Measurements from ENCODE around the gene SLC31A2.
A peak's percentile ranks its signal among the peaks of the same experiment; 100 is the strongest.
"Not testable (repeated sequence)": the region's sequence is repeated elsewhere in the genome, so short reads cannot be mapped to it uniquely, and the experiment has no call there.

The SLC31A2 gene, protein sequence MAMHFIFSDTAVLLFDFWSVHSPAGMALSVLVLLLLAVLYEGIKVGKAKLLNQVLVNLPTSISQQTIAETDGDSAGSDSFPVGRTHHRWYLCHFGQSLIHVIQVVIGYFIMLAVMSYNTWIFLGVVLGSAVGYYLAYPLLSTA

GRCh38 chr9:113150670-113151611, at the start of gene SLC31A2:
Gene SLC31A2 (plus strand): TSS chr9:113151007. CDS start chr9:113151075, 68 bp downstream.
- FAIRE-seq (no peak), DNase-seq (ENCODE audit: insufficient read length, low spot score) (peak; percentile 88)
- peak; percentile 61 for TF ChIP-seq POLR2A (IDR thresholded peaks at IDR 0.05; ENCODE audit: low read depth, low read length)

DNA sequence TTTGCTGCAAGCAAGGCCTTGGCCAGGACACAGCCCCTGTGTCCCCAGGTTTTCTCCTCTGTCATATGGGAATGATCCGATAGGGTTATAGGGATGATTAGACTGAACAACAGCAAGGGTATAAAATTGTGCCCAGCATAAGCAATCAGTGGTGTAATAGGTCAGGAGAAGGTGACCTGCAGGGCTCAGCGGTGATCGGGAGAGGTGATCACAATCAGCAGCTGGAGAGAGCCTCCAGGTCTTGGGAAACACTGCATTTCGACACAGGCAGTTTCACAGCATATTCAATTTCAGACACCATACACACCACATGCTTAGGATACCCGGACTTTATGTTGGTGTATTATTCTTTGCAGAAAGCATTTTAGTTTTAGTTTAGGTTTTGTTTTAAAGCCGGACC, 45.5 kb upstream of the SLC31A2 start:
- not testable (repeated sequence) for DNase-seq (ENCODE audit: insufficient read length, low spot score); FAIRE-seq

DNA sequence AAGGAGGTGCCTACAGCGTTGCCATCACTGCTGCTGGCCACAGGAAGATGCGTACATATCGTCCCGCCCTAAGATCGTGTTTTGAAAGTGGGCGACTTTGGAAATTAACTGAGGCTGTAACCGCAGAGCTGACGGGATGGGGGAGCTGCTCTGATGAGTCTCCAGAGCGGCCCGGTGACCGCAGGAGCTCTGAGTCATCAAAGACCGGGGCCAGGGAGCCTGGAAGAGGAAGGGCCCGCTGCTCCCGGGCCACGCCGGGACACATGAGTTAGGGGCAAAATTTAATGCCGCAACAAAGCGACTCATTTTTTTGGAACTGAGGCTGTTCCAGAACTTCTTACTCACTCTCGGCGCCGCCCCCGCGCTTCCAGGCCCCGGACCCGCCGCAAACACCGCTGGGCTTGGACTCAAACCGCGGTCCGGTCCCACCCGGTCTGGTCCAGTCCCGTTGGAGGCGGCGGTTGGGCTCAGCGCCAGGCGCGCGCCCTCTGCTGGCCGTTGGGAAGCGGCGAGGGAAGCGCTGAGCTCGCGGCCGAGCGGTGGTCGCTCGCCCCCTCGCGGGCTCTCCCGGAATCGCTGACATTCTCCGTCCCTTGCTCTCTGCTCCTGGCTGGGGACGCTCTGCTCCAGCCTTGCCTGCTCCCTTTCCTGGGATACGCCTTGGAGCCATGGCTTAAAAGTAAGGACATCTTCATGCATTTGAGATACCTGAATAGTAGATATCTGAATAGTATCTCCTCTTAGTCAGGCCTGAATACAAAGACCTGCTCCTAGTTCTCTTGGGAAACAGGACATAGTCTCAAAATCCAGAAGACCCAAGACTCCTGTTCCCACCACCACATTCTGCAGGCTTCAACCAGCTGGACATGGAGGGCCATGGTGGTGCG, 39.5 kb upstream of the SLC31A2 start:
- DNase-seq (ENCODE audit: insufficient read length, low spot score); FAIRE-seq: not testable (repeated sequence)

- not testable (repeated sequence) for DNase-seq (ENCODE audit: insufficient read length, low spot score)
- FAIRE-seq, result peak; percentile 76
Measured at GRCh38 chr9:113112706-113113510, 37.9 kb upstream of the SLC31A2 start.

GRCh38 chr9:113118829-113119228, 32.0 kb upstream of the SLC31A2 start:
- FAIRE-seq; DNase-seq (ENCODE audit: insufficient read length, low spot score): not testable (repeated sequence)

GRCh38 chr9:113125386-113126035, 25.3 kb upstream of the SLC31A2 start:
- FAIRE-seq (no peak), DNase-seq (ENCODE audit: insufficient read length, low spot score) (no peak)
- TF ChIP-seq POLR2A (IDR thresholded peaks at IDR 0.05; ENCODE audit: low read depth, low read length), result no peak

DNA sequence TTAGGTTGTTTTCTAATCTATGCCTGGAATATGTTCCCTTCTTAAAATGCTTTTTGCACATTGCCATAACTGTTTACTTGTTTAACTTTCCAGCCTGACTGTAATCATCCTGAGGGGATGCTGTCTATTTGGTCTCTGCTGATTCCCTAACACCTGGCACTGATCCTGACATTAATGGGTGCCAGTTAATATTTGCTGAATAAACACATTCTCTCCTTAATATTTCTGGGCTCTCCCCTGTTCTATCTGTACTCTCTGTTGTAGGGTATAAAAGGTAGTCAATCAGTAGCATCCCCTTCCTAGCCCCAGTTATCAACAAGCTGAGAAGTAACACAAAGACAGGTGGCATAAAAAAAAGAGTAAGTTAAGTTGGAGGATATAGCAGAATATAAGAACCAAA, 21.3 kb upstream of the SLC31A2 start:
- no peak for TF ChIP-seq POLR2A (IDR thresholded peaks at IDR 0.05; ENCODE audit: low read depth, low read length)
- no peak for DNase-seq (ENCODE audit: insufficient read length, low spot score)
- no peak for FAIRE-seq

DNA sequence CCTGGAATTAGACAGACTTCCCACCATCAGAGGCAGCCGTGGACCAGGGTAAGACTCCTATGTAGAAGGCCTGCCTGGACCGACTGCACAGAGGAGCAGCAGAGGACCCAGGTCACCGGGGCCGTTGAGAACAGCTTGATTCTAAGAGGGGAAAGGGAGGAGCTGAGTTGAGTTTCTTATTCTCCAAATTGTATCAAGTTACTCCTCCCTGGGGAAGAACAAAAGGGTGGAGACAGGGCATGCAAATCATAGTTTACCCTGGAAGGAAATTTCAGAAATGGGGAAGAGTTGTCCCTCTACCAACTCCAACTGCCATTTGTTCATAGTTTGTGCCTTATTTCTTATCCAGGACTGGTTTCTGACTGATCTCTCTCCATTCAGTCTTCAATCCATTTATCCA, 20.9 kb upstream of the SLC31A2 start:
- no peak for TF ChIP-seq POLR2A (IDR thresholded peaks at IDR 0.05; ENCODE audit: low read depth, low read length)
- FAIRE-seq, result no peak
- no peak for DNase-seq (ENCODE audit: insufficient read length, low spot score)

DNA sequence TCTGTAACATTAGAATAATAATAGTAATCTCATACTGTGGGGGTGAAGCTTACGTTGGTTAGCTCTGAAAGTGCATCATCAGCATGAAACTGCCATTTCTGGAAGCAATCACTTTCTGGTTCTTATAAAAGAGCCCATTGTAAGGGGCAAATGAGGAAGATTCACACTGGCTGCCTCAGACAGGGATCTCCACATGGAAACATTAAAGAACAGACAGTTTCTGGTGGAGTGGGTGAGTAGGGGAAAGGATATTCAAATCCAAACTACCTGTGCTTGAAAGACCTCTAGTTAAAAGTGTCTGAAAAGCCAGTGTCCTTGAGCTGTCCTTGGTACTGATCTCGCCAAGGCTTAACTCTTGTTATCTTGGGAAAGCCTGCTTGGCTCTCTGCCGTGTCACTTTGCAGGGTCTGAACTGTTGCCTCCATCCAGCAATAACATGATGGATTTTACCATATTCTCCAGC, 19.1 kb upstream of the SLC31A2 start:
- FAIRE-seq (peak; percentile 67), DNase-seq (ENCODE audit: insufficient read length, low spot score) (no peak)
- no peak for TF ChIP-seq POLR2A (IDR thresholded peaks at IDR 0.05; ENCODE audit: low read depth, low read length)

- no peak for FAIRE-seq
- no peak for TF ChIP-seq POLR2A (IDR thresholded peaks at IDR 0.05; ENCODE audit: low read depth, low read length)
- no peak for DNase-seq (ENCODE audit: insufficient read length, low spot score)
Measured at GRCh38 chr9:113137196-113138168, 13.3 kb upstream of the SLC31A2 start.

GRCh38 chr9:113138760-113139159, 12.0 kb upstream of the SLC31A2 start:
- TF ChIP-seq POLR2A (IDR thresholded peaks at IDR 0.05; ENCODE audit: low read depth, low read length), result no peak
- FAIRE-seq, result no peak
- DNase-seq (ENCODE audit: insufficient read length, low spot score), result no peak

Data from H54 (cell line).